Prostate gland (tissue), 2 donors: ENCODE data around the gene JMY. TPM values are rescaled to one million over a fixed set of nuclear protein-coding genes. Genes with fewer than 3 reads are reported as not detected.
A peak's percentile ranks its signal among the peaks of the same experiment; 100 is the strongest.

Source experiments
- DNase-seq: peaks from one replicate; pipeline ENCODE4 v3.0.0-alpha.2; 2019; ENCODE audit warnings: low spot score
- H3K27ac ChIP-seq, 2 donors: fragments of 200-600 bp; sonication (generic); 2 replicates each; pipeline ENCODE4 v1.5.1; 2017 to 2019
- H3K27me3 ChIP-seq: fragments of 200-600 bp; sonication (generic); replicated peaks from 2 replicates; pipeline ENCODE4 v1.5.1; 2019; ENCODE audit not compliant: insufficient read depth
- H3K36me3 ChIP-seq, 2 donors: fragments of 200-600 bp; sonication (generic); 1 replicate in 1 of 2; 2 replicates in 1 of 2; pipeline versions ENCODE4 v1.5.1 to v1.8.1; 2017 to 2019
- H3K4me1 ChIP-seq: fragments of 200-600 bp; sonication (generic); replicated peaks from 2 replicates; pipeline ENCODE4 v1.5.1; 2019
- H3K4me3 ChIP-seq, 2 donors: fragments of 200-600 bp; sonication (generic); 2 replicates each; pipeline ENCODE4 v1.5.1; 2017 to 2019
- H3K9me3 ChIP-seq: fragments of 200-600 bp; sonication (generic); 2 replicates; pipeline ENCODE4 v1.5.1; 2017
- CTCF ChIP-seq, 4 experiments: fragments of 200-600 bp in 2 of 4; fragments of 450-650 bp in 2 of 4; sonication (generic) in 2 of 4; IDR thresholded peaks; 1 replicate in 3 of 4; 2 replicates in 1 of 4; pipeline ENCODE4 v1.5.1; 2016 to 2019; ENCODE audit warnings: antibody characterized with exemption in 4 of 4, mild to moderate bottlenecking in 2 of 4, moderate library complexity in 2 of 4
- POLR2A ChIP-seq: fragments of 450-650 bp; IDR thresholded peaks from one replicate; pipeline ENCODE4 v1.6.1; 2016; ENCODE audit warnings: antibody characterized with exemption, mild to moderate bottlenecking
- POLR2AphosphoS5 ChIP-seq: sonication (generic); formaldehyde crosslinking; IDR thresholded peaks from one replicate; pipeline ENCODE4 v1.6.1; 2017; ENCODE audit warnings: antibody characterized with exemption
- WGBS: methylation state at CpG from one replicate; pipeline ENCODE4 v1.1.5; 2018; 5-methylcytosine and 5-hydroxymethylcytosine counted together
- intact Hi-C: fragments of 100-400 bp; cut with DNase I; formaldehyde crosslinking; loops from one replicate; pipeline ENCODE4 v1.14.2; 2022
- total RNA-seq, 2 donors: library from RNA; depleted of rRNA; stranded (reverse); fragments of >200 nt; gene quantifications; one replicate each; pipeline ENCODE4 v1.1.0, GENCODE V29; 2016

The JMY gene
- total RNA-seq, 2 donors from 2014 or later = 19.8 to 25.7 TPM

GRCh38 chr5:79227484-79228025 lies 8.4 kb upstream of the JMY start:
- Histone ChIP-seq H3K36me3 (no peaks in the 10 kb centered on the region), H3K4me3 (no peak overlapping the region), H3K4me1 (no peaks in the 10 kb centered on the region), H3K27ac (no peak overlapping the region), H3K9me3 (no peaks in the 10 kb centered on the region), H3K27me3 (no peaks in the 10 kb centered on the region)
- no peak for DNase-seq
- TF ChIP-seq POLR2A (no peak), POLR2AphosphoS5 (no peak), CTCF (IDR thresholded peaks at IDR 0.05) (no peak)
- intact Hi-C loops = no loop called here
- 95% methylated on average over 4 of the region's 4 CpGs for WGBS

GRCh38 chr5:79229357-79230174 lies 6.4 kb upstream of the JMY start:
- WGBS = 96% methylated on average over 10 of the region's 10 CpGs
- DNase-seq = no peak

GRCh38 chr5:79235261-79235633 lies 684 bp upstream of the JMY start:
- Histone ChIP-seq H3K4me3 (peak overlapping the region; percentile 84 to 94), H3K9me3 (no peaks in the 10 kb centered on the region), H3K27ac (peak overlapping the region; percentile 98), H3K36me3 (no peaks in the 10 kb centered on the region), H3K4me1 (no peaks in the 10 kb centered on the region), H3K27me3 (no peaks in the 10 kb centered on the region)
- intact Hi-C loops = loop anchor here (10.0 kb wide), 2 partner anchors 230 to 280 kb away; partner anchors contain the start of gene HOMER1
- 22% methylated on average over 2 of the region's 2 CpGs for WGBS
- peak; percentile 64 for TF ChIP-seq POLR2AphosphoS5
- TF ChIP-seq CTCF (IDR thresholded peaks at IDR 0.05) = no peak
- DNase-seq = no peak

More at GRCh38 chr5:79229357-79230174, 6.4 kb upstream of the JMY start:
- Histone ChIP-seq H3K9me3 (no peaks in the 10 kb centered on the region), H3K4me3 (no peak overlapping the region), H3K36me3 (no peaks in the 10 kb centered on the region), H3K27me3 (no peaks in the 10 kb centered on the region), H3K27ac (no peak overlapping the region), H3K4me1 (no peaks in the 10 kb centered on the region)
- TF ChIP-seq POLR2AphosphoS5 = no peak
- TF ChIP-seq POLR2A = no peak
- TF ChIP-seq CTCF (IDR thresholded peaks at IDR 0.05) = no peak
- intact Hi-C loops = loop anchor here (10.0 kb wide), 2 partner anchors 235 to 285 kb away; partner anchors contain the start of gene HOMER1

DNA sequence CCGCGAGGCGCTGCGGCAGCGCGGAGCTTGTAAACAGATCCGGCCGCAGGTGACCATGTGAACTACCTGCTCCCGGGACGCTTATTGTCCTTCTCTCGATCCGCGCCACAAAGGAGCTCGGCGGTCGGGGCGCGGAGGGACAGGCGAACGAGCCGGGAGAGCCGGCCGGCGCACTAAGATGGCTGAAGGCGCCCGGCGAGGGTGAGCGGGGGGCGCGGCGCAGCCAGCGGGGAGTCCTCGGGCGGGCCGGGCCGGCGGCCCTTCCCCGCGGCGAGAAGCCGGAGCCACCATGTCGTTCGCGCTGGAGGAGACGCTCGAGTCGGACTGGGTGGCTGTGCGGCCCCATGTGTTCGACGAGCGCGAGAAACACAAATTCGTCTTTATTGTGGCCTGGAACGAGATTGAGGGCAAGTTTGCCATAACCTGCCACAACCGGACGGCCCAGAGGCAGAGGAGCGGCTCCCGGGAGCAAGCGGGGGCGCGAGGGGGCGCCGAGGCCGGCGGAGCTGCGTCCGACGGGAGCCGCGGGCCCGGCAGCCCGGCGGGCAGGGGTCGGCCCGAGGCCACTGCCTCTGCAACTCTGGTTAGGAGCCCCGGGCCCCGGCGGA lies 535 bp downstream of the JMY start:
- Histone ChIP-seq H3K9me3 (no peaks in the 10 kb centered on the region), H3K27ac (peak overlapping the region; percentile 98), H3K4me3 (peak overlapping the region; percentile 84 to 94), H3K36me3 (no peaks in the 10 kb centered on the region), H3K27me3 (no peaks in the 10 kb centered on the region), H3K4me1 (peaks cover 4% of the 10 kb centered on the region)
- 0% methylated on average over 17 of the region's 78 CpGs for WGBS
- intact Hi-C loops = loop anchor here (10.0 kb wide), 2 partner anchors 228 to 278 kb away; partner anchors contain the start of gene HOMER1
- DNase-seq = no peak
- no peak for TF ChIP-seq CTCF (IDR thresholded peaks at IDR 0.05)
- TF ChIP-seq POLR2A = no peak
- no peak for TF ChIP-seq POLR2AphosphoS5
